Stimulated activated CD4-positive, alpha-beta T cell treated with anti-CD3 and anti-CD28 coated beads, Interleukin-1b, Interleukin-23, amount 100 ng/mL, for 24 hours (primary cell): Measurements from ENCODE around the gene GNA12.
A peak's percentile ranks its signal among the peaks of the same experiment; 100 is the strongest.
"Not testable (repeated sequence)": the region's sequence is repeated elsewhere in the genome, so short reads cannot be mapped to it uniquely, and the experiment has no call there.

Experiments used
- DNase-seq, 4 experiments: peaks; one replicate each; pipeline ENCODE4 v3.0.0-alpha.2; 2020; ENCODE audit warnings: low read depth in 4 of 4, low spot score in 1 of 4

GNA12 gene

GRCh38 chr7:2732388-2732787, 111.7 kb downstream of the GNA12 start:
- DNase-seq, result no peak

- DNase-seq, result no peak
Observed at GRCh38 chr7:2730846-2731770, 113.0 kb downstream of the GNA12 start.

- no peak for DNase-seq
Observed at GRCh38 chr7:2729893-2730716, 114.0 kb downstream of the GNA12 start.

- DNase-seq, result no peak
Observed at GRCh38 chr7:2729031-2729892, 114.8 kb downstream of the GNA12 start.

- no peak for DNase-seq
Observed at GRCh38 chr7:2728316-2729030, 115.6 kb downstream of the GNA12 start.

- DNase-seq, result not testable (repeated sequence)
Observed at GRCh38 chr7:2727206-2727605, 116.9 kb downstream of the GNA12 start.

GRCh38 chr7:2726316-2727018, 117.6 kb downstream of the GNA12 start:
- no peak for DNase-seq

- no peak for DNase-seq
Observed at GRCh38 chr7:2725178-2726105, 118.7 kb downstream of the GNA12 start.

- no peak for DNase-seq
Observed at GRCh38 chr7:2724453-2725177, 119.5 kb downstream of the GNA12 start.

- DNase-seq, result not testable (repeated sequence)
Observed at GRCh38 chr7:2724036-2724435, 120.1 kb downstream of the GNA12 start.

- no peak for DNase-seq
Observed at GRCh38 chr7:2723138-2723850, 120.8 kb downstream of the GNA12 start.

- DNase-seq, result no peak
Observed at GRCh38 chr7:2722591-2722990, 121.5 kb downstream of the GNA12 start.

- no peak for DNase-seq
Observed at GRCh38 chr7:2721842-2722241, 122.3 kb downstream of the GNA12 start.

GRCh38 chr7:2720024-2720423, 124.1 kb downstream of the GNA12 start:
- DNase-seq, result no peak

- peak in 3 of 4 experiments; percentile 35 to 57 (median 46) for DNase-seq
Observed at GRCh38 chr7:2719007-2719406, 125.1 kb downstream of the GNA12 start.

GRCh38 chr7:2718296-2718965, 125.7 kb downstream of the GNA12 start:
- no peak for DNase-seq
